22Rv1 (cell line): ENCODE measurements around the gene SDK1.

Experiments used
- H3K27ac ChIP-seq: fragments of 450-650 bp; 2 replicates; pipeline ENCODE4 v1.5.1; 2017
- CTCF ChIP-seq: fragments of 450-650 bp; IDR thresholded peaks from 2 replicates; pipeline ENCODE4 v1.5.1; 2017; ENCODE audit warnings: mild to moderate bottlenecking
- ZFX ChIP-seq: fragments of 450-650 bp; IDR thresholded peaks from 2 replicates; pipeline ENCODE4 v1.6.1; 2017; ENCODE audit warnings: antibody characterized with exemption, borderline replicate concordance

Gene SDK1

GRCh38 chr7:3909128-3909527 lies 608.1 kb downstream of the SDK1 start:
- H3K27ac ChIP-seq, result no peak overlapping the region

GRCh38 chr7:3910054-3910453 lies 609.0 kb downstream of the SDK1 start:
- TF ChIP-seq CTCF (no peak), ZFX (no peak)
- H3K27ac ChIP-seq, result no peak overlapping the region

More at GRCh38 chr7:3909128-3909527, 608.1 kb downstream of the SDK1 start:
- TF ChIP-seq CTCF, result no peak
- no peak for TF ChIP-seq ZFX

DNA sequence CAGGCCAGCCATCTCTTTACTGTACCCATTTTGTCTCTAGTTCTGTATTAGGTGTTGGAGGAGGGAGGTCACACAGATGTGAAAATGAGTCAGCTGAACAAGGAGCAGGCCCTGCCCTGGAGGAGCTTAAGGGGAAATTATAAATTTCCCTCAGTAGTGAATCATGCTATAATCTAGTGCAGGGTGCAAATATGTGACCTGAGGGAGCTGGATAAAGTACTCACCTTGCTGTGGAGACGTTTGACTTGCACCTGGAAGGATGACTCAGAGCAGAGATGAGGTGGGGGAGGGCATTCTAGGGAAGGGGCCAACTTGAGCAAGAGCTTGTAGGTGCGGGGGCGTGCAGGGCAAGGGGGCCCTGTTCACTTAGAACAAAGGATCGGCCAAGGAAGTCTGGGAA lies 610.6 kb downstream of the SDK1 start:
- no peak for TF ChIP-seq CTCF
- no peak for TF ChIP-seq ZFX
- H3K27ac ChIP-seq, result no peak overlapping the region

DNA sequence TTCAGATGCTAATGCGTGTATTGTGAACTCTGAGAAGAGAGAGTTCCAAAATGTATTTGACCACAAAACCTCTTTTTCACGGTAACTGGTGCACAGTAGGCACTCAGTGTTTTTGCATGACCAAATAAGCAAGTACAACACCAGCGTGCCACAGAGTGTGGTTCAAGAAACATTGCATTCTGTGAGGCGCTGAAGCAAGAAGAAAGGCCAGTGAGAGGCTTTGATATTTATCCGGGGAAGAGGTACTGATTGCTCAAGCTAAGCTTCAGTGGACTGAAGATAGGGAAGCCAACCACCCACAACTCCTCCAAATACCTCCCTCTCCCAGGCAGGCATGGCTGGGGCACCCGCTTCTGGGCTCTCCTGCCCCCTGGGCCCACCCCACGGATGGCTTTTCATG lies 611.2 kb downstream of the SDK1 start:
- no peak overlapping the region for H3K27ac ChIP-seq
- no peak for TF ChIP-seq ZFX
- TF ChIP-seq CTCF, result no peak

DNA sequence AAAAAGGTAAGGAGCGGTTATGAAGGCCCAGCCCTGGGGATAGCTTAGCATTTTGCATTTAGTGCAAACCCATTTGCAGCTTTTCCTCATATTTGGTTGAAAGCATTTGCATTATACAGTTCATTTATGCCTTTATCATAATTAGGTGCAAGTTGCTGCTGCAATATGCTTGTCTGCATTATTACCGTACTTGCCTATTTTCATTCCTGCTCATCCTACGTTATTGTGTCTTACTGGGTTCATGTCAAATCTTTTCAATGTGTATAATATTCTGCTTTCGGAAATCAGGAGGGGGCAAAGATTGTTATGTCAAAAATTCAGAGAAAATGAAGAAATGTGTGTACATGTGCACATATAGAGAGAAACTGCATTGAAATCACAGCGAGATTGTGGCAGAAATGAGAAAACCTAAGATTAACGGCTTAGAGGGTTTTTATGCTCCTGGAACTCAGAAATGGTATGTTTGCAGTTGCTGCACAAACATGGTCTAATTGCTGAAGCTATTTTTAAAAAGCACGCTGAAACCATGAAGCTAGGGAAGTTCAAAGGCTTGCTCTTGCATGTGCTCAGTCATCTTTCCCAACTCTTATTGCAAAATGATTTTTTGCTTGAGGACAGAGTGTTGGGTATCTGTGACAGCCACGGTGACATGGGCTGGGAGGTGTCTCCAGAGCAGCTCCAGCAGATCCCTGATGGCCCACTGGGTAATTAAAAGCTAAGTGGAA lies 613.2 kb downstream of the SDK1 start:
- TF ChIP-seq CTCF (no peak), ZFX (no peak)
- no peak overlapping the region for H3K27ac ChIP-seq

DNA sequence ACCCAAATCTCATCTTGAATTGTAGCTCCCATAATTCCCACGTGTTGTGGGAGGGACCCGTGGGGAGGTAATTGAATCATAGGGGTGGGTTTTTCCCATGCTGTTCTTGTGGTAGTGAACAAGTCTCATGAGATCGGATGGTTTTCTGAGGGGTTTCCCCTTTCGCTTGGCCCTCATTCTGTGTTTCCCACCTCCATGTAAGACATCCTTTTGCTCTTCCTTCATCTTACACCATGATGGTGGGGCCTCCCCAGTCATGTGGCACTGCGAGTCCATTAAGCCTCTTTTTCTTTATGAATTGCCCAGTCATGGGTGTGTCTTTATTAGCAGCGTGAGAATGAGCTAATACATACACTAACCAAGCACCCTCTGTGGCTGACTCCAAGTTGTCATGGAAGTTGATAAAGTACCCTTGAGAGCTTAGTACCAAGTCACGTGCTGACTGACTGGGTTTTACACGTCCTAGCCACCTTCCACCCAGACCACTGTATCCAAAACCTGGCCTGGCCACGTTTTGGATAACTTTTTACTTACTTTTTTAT lies 614.4 kb downstream of the SDK1 start:
- no peak overlapping the region for H3K27ac ChIP-seq
- TF ChIP-seq ZFX (no peak), CTCF (no peak)

- no peak overlapping the region for H3K27ac ChIP-seq
- TF ChIP-seq ZFX (no peak), CTCF (no peak)
Observed at GRCh38 chr7:3916146-3916545, 615.1 kb downstream of the SDK1 start.
